Uterus (tissue), 2 donors: ENCODE data around the gene SNAPIN.

Experiments
- CTCF ChIP-seq, 4 experiments: fragments of 200-600 bp in 2 of 4; fragments of 450-650 bp in 2 of 4; sonication (generic) in 2 of 4; IDR thresholded peaks; one replicate each; pipeline ENCODE4 v1.5.1; 2016 to 2019; ENCODE audit warnings: antibody characterized with exemption in 4 of 4, mild to moderate bottlenecking in 2 of 4, moderate library complexity in 1 of 4
- POLR2A ChIP-seq, 2 donors: fragments of 450-650 bp; IDR thresholded peaks; one replicate each; pipeline ENCODE4 v1.6.1; 2016; ENCODE audit warnings: antibody characterized with exemption in 2 of 2, mild to moderate bottlenecking in 1 of 2, moderate library complexity in 1 of 2

GRCh38 chr1:153696741-153697140 is 38.2 kb downstream of the SNAPIN start:
- TF ChIP-seq CTCF (IDR thresholded peaks at IDR 0.05) (no peak), POLR2A (IDR thresholded peaks at IDR 0.05) (no peak)
